Ureter (tissue), 1 donor: ENCODE results near the gene ST3GAL3. TPM values are rescaled to one million over a fixed set of nuclear protein-coding genes. Genes with fewer than 3 reads are reported as not detected.
"Not testable (repeated sequence)": the region's sequence is repeated elsewhere in the genome, so short reads cannot be mapped to it uniquely, and the experiment has no call there.

Source experiments
- DNase-seq: peaks from one replicate; pipeline ENCODE4 v3.0.0-alpha.2; 2020; ENCODE audit warnings: low spot score
- total RNA-seq: library from RNA; stranded (reverse); gene quantifications from one replicate; pipeline ENCODE4 v1.2.4, GENCODE V29; 2023
- donor health status: DM: yes; HTN: yes; CAD: no.

ST3GAL3 gene
- total RNA-seq, 1 donor from 2014 or later: 39.5 TPM

- DNase-seq: no peak
Measured at GRCh38 chr1:43703836-43704235, 3.5 kb upstream of the ST3GAL3 start.

- DNase-seq: peak; percentile 58
Measured at GRCh38 chr1:43704838-43705237, 2.5 kb upstream of the ST3GAL3 start.

GRCh38 chr1:43705334-43705733 lies 2.0 kb upstream of the ST3GAL3 start:
- DNase-seq: no peak

- no peak for DNase-seq
Measured at GRCh38 chr1:43705982-43706597, 1.2 kb upstream of the ST3GAL3 start.

GRCh38 chr1:43706598-43707189 lies 642 bp upstream of the ST3GAL3 start:
- no peak for DNase-seq

- peak; percentile 44 for DNase-seq
Measured at GRCh38 chr1:43708002-43708410, 670 bp downstream of the ST3GAL3 start.

DNA sequence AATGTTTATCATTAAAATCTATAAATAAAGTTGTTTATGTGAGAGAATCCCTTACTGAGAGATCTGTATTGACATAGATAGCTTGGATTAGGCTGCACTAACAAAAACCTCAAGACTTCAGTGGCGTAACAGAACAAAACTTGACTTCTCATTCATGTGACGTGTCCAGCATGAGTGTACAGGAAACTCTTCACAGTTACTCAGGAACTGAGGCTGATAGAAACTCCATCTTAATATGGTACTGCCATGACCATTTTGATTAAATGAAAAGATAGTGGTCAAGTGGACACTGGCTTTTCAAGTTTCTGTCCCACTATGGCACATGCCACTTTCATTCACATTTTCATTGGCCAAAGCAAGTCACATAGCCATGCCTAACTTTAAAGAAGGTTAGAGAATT lies 3.7 kb downstream of the ST3GAL3 start:
- no peak for DNase-seq

- DNase-seq: no peak
Measured at GRCh38 chr1:43711524-43712386, 4.4 kb downstream of the ST3GAL3 start.

GRCh38 chr1:43716559-43717281 lies 9.4 kb downstream of the ST3GAL3 start:
- DNase-seq: no peak

GRCh38 chr1:43719063-43719462 lies 11.7 kb downstream of the ST3GAL3 start:
- DNase-seq: no peak

GRCh38 chr1:43719670-43720419 lies 12.5 kb downstream of the ST3GAL3 start:
- not testable (repeated sequence) for DNase-seq

GRCh38 chr1:43722810-43723209 lies 15.5 kb downstream of the ST3GAL3 start:
- DNase-seq: no peak

DNA sequence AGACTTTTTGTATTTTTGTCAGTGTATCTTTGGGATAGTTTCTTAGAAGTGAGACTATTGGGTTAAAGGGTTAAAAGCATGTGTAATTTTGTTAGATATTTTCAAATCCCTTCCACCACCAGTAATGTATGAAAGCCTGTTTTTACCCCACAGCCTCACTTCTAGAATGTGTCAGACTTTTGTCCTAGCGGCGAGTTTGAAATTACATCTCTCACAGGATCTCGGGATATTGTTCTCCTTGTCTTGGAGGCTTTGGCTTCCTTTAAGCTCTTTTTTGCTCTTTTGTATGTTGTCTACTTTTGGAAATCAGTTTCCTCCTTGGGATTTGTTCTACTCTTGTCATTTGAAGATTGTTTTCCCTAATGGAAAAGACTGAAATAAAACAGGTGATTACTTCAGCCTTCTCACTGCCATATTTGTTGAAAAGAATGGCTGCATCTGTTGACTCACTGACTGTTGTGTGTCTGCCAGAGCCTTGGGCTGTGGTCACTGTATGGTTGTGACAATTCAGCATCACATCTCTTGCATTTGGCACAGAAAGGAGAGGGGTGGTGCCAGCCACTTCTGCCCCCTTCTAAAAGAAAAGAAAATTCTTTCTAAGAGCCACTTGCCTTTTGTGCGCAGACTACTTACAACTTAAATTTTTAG lies 22.6 kb downstream of the ST3GAL3 start:
- no peak for DNase-seq

GRCh38 chr1:43731867-43732531 lies 24.7 kb downstream of the ST3GAL3 start:
- DNase-seq: no peak

- DNase-seq: no peak
Measured at GRCh38 chr1:43736819-43737218, 29.5 kb downstream of the ST3GAL3 start.

DNA sequence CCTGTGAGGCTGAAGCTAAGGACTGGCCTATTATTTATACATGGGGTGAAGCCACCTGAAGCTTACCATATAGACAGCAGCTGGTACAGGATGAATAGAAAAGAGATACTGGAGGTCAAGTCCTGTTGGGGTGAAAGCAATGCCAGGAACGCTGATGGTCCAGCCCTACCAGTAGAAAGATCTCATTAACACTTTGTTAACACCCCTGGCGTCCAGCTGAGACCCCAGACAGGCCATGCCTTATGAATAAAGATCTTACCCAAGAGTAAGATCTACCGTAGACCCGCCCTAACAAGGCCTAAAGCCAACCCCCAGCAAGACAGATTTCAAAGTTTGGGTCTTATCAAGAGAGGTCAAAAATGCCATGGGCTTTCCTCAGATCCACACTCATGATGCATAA lies 34.7 kb downstream of the ST3GAL3 start:
- DNase-seq: no peak

DNA sequence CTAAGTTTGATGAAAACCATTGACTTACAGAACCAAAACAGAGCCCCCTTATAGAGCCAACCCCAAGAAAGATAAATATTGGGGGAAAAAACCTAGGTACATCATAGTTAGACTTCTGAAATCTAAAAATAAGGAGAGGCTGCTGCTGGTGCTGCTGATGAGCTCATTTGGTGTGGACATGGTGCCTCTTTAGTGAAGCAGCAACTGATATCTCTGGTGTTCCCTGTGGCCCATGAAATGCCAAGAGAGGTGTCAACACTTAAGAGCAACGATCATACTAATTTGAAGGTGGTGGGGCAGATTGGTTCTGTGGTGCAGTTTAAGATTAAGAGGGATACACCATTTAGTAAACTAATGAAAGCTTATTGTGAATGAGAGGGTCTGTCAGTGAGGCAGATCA lies 35.9 kb downstream of the ST3GAL3 start:
- no peak for DNase-seq

DNA sequence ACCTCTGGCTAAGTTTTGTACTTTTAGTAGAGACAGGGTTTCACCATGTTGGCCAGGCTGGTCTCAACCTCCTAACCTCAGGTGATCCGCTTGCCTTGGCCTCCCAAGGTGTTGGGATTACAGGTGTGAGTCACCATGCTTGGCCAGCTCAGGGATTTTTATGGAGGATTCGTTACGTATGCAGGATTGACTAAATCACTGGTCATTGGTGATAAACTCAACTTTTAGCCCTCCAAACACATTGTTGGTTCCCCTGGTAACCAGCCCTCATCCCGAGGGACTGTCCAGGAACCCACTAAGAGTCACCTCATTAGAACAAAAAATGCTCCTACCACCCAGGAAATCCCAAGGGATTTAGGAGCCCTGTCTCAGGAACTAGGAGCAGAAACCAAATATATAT lies 40.4 kb downstream of the ST3GAL3 start:
- DNase-seq: no peak

GRCh38 chr1:43750083-43750482 lies 42.7 kb downstream of the ST3GAL3 start:
- DNase-seq: no peak

- DNase-seq: no peak
Measured at GRCh38 chr1:43753422-43753821, 46.1 kb downstream of the ST3GAL3 start.
